GM18907 (cell line): ENCODE data around the gene SMIM10L2A.
"Not testable (repeated sequence)": the region's sequence is repeated elsewhere in the genome, so short reads cannot be mapped to it uniquely, and the experiment has no call there.

Experiments
- ATAC-seq: cut with Tn5 transposase; IDR thresholded peaks from one replicate; pipeline ENCODE4 v1.9.1; 2021; ENCODE audit warnings: mild to moderate bottlenecking, moderate library complexity; ENCODE audit not compliant: unreplicated experiment

Gene SMIM10L2A

GRCh38 chrX:135449637-135450550 lies 28.1 kb downstream of the SMIM10L2A start:
- no peak for ATAC-seq

DNA sequence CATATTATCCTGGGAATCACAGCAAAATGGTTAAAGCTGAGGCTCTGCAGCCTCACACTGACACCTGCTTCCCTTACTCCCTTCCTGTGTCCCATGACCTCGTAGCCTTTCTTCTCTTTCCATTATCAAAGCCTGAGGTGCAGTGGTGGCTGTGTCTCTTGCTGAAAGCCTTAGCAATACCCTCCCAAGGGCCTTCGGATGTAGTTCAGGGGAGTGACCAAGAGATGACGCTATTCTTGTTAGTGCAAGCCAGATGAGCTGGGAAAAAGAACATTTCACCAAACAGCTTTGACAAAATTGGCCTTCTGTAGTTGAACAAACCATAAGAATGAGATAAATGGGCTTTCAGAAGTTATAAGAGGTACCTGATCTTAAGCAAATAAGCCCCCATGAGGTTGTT lies 31.6 kb downstream of the SMIM10L2A start:
- ATAC-seq = no peak

DNA sequence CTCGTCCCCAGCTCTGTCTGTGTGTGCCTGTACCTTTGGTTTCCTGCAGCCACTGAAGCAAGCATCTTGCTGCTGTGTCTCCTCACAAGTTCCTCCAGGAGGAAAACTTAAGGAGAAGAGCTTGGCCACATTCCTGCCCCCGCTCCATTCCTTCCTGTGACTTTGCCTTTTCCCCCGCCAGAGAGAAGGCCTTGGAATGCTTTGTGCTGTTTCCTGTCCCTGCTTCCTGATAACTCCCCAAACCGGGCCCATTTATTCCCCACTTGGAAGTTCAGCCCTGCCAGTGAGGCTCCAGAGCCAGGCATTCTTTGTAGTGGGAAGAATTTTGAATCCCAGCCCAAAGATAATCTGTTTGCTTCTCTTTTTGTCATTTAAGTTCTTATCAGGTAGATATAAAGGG lies 33.1 kb downstream of the SMIM10L2A start:
- no peak for ATAC-seq

DNA sequence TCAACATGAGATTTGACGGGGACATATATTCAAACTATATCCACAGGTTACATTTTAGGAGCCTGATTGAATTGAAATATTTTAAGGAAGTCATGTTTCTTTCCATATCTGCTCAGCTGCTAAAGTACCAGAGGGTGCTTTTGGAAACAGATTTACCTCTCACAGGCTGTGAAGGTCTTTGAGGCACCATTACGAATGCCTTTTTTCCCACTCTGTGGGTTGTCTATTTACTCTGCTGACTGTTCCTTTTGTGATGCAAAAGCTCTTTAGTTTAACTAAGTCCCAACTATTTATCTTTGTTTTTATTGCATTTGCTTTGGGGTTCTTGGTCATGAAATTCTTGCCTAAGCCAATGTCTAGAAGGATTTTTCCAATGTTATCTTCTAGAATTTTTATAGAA lies 40.0 kb downstream of the SMIM10L2A start:
- not testable (repeated sequence) for ATAC-seq

GRCh38 chrX:135463937-135464336 lies 42.2 kb downstream of the SMIM10L2A start:
- no peak for ATAC-seq

DNA sequence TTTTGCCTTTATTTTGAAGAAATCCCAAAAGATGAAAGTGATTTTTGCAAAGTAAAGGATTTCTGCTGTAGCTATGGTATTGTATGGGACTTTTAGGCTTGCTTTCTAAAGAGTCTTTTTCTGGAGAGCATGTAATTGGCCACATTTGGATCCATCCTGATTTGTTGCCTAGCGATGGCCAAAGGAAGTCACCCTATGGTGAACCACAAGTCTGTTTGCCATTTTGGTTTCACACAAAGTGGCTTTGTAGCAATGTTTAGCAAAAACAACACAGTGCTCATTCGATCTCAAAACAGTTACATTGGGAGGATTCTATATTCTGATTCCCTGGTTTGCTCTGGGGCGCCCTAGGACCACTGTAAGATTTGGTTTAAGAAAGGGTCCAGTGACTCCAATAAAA lies 54.6 kb downstream of the SMIM10L2A start:
- no peak for ATAC-seq

GRCh38 chrX:135477576-135477975 lies 55.8 kb downstream of the SMIM10L2A start:
- no peak for ATAC-seq
